OCI-LY3 (cell line): ENCODE measurements around the gene ZBTB7C.

Experiments used
- H2AFZ ChIP-seq: fragments of 200-600, 300-600 bp; shearing (Covaris generic); 2 replicates; pipeline ENCODE4 v1.6.0; 2014; ENCODE audit warnings: antibody characterized with exemption, low read depth, low read length
- H3K27ac ChIP-seq: fragments of 200-600, 300-600 bp; sonication (generic); 2 replicates; pipeline ENCODE4 v1.5.1; 2014; ENCODE audit warnings: mild to moderate bottlenecking, low read length, moderate library complexity, mixed read lengths
- H3K27me3 ChIP-seq: fragments of 200-600, 300-600 bp; sonication (generic); 2 replicates; pipeline ENCODE4 v1.6.1; 2014; ENCODE audit warnings: low read depth, low read length, mixed read lengths
- H3K36me3 ChIP-seq: fragments of 200-600, 300-600 bp; sonication (generic); replicated peaks from 2 replicates; pipeline ENCODE3; 2014; ENCODE audit warnings: low read depth, low read length, mixed read lengths
- H3K4me1 ChIP-seq: fragments of 300-600, 200-600 bp; sonication (generic); 2 replicates; pipeline ENCODE4 v1.6.1; 2014; ENCODE audit warnings: low read length, mixed read lengths
- H3K4me2 ChIP-seq: fragments of 200-600, 300-600 bp; sonication (generic); 2 replicates; pipeline ENCODE4 v1.6.1; 2014; ENCODE audit warnings: low read length, mixed read lengths
- H3K4me3 ChIP-seq: fragments of 300-600, 200-600 bp; sonication (generic); 2 replicates; pipeline ENCODE4 v1.5.1; 2014; ENCODE audit warnings: antibody characterized with exemption, mild to moderate bottlenecking, low read length, moderate library complexity
- H3K79me2 ChIP-seq: fragments of 300-600, 200-600 bp; shearing (Covaris generic); 2 replicates; pipeline ENCODE4 v1.6.1; 2014; ENCODE audit warnings: mild to moderate bottlenecking, low read length, mixed read lengths
- H3K9ac ChIP-seq: fragments of 300-600, 200-600 bp; shearing (Covaris generic); 2 replicates; pipeline ENCODE4 v1.6.0; 2014; ENCODE audit warnings: mild to moderate bottlenecking, low read length, moderate library complexity
- H3K9me3 ChIP-seq: fragments of 200-600, 300-600 bp; shearing (Covaris generic); 2 replicates; pipeline ENCODE4 v1.6.1; 2014; ENCODE audit warnings: low read length, mixed read lengths; ENCODE audit not compliant: insufficient read depth
- H4K20me1 ChIP-seq: fragments of 200-600, 300-600 bp; sonication (generic); 2 replicates; pipeline ENCODE4 v1.6.1; 2016; ENCODE audit warnings: low read length, mixed read lengths; ENCODE audit not compliant: insufficient read depth
- CTCF ChIP-seq: fragments of 200-600, 300-600 bp; sonication (generic); IDR thresholded peaks from 2 replicates; pipeline ENCODE4 v1.5.1; 2014; ENCODE audit warnings: antibody characterized with exemption, low read length, low read depth
- EZH2phosphoT487 ChIP-seq: fragments of 200-600 bp; shearing (Covaris generic); IDR thresholded peaks from 2 replicates; pipeline ENCODE4 v1.6.1; 2018; ENCODE audit warnings: antibody characterized with exemption, mixed run types, low read depth

The ZBTB7C gene

DNA sequence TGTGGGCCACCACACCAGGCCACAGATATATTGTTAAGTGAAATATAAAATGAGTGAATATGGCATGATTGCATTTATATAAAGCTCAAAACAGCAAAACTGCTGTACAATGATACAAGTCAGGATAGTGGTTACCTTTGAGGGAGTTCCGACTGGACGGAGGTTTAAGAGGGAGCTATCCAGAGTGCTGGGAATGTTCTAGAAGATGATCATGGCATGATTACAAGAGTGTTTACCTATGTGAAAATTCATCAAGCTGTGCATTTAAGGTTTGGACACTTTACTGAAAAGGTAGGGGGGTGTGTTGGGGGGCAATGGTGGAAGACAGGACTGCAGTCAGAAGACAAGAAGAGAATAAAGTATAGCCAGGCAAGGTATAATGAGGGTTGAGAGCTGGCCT lies 201.4 kb downstream of the ZBTB7C start:
- Histone ChIP-seq H2AFZ (no peak overlapping the region), H3K9me3 (no peaks in the 10 kb centered on the region; the same call in 1 of the 2 replicates), H3K27me3 (peaks cover 57% of the 10 kb centered on the region), H3K79me2 (no peaks in the 10 kb centered on the region), H3K27ac (no peak overlapping the region), H3K4me1 (no peaks in the 10 kb centered on the region), H3K4me2 (no peak overlapping the region), H3K36me3 (no peaks in the 10 kb centered on the region), H3K4me3 (no peak overlapping the region), H4K20me1 (no peaks in the 10 kb centered on the region), H3K9ac (no peak overlapping the region)
- TF ChIP-seq EZH2phosphoT487 (no peak), CTCF (no peak)

DNA sequence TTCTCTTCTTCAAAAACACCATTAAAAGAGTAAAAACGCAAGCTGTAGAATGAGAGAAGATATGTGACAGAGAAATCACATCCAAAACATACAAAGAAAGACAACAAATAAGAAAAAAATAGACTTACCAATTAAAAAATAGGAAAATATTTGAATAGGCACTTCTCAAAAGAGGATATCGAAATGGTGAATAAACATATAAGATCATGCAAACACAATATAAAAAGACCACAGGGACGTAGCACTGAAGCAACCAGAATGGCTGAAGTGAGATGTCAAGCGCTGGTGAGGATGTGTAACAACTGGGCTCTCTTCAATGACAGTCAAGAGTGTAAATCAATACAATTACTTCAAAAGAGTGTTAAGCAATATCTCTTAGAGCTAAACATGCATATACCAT lies 202.3 kb downstream of the ZBTB7C start:
- Histone ChIP-seq H3K9me3 (no peaks in the 10 kb centered on the region; the same call in 1 of the 2 replicates), H3K9ac (no peak overlapping the region), H2AFZ (no peak overlapping the region), H3K4me3 (no peak overlapping the region), H3K4me1 (no peaks in the 10 kb centered on the region), H3K4me2 (no peak overlapping the region), H3K36me3 (no peaks in the 10 kb centered on the region), H4K20me1 (no peaks in the 10 kb centered on the region), H3K27ac (no peak overlapping the region), H3K27me3 (peaks cover 56% of the 10 kb centered on the region), H3K79me2 (no peaks in the 10 kb centered on the region)
- TF ChIP-seq EZH2phosphoT487 (no peak), CTCF (no peak)

DNA sequence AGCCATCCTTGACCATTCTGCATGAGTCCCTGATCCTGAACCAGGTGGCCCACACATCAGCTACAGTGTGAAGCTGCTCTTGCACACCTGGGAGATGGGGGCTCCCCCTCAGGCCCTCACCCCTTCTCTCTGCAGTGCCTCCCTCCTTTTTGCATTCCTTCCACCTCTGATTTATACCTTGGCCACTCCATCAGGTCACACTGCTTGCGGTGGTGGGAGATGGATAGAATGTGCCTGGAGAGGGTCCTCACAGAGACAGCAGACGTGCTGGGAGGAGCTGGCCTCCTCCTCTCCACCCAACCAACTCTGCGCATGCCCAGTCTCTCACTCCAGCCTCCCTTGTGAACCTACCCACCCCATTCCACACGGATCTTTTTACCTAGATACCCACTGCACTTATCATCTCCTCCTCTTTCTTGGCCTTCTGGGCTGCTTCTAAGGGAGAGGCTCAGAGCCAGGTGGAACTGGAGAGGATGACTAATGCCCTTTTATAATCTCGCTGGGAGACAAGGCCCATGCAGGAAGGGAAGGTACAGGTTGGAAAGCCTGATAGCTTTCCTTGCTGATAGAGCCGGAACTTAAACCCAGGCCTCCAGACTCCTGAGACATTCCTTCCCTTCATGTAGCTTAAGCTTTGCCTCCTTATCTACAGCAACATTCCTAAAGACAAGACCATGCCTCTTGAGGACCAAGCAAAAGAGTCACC lies 205.1 kb downstream of the ZBTB7C start:
- H3K9me3 ChIP-seq = no peaks in the 10 kb centered on the region
- no peak overlapping the region for H3K4me3 ChIP-seq
- H3K36me3 ChIP-seq = no peaks in the 10 kb centered on the region
- H3K79me2 ChIP-seq = no peaks in the 10 kb centered on the region
- TF ChIP-seq EZH2phosphoT487 (no peak), CTCF (no peak)
- no peak overlapping the region for H3K9ac ChIP-seq
- H3K27ac ChIP-seq = no peak overlapping the region
- no peak overlapping the region for H3K4me2 ChIP-seq
- H3K27me3 ChIP-seq = peaks cover 54% of the 10 kb centered on the region
- H2AFZ ChIP-seq = no peak overlapping the region
- H4K20me1 ChIP-seq = no peaks in the 10 kb centered on the region
- no peaks in the 10 kb centered on the region for H3K4me1 ChIP-seq

- Histone ChIP-seq H3K4me3 (no peak overlapping the region), H3K36me3 (no peaks in the 10 kb centered on the region), H3K9ac (no peak overlapping the region), H3K9me3 (no peaks in the 10 kb centered on the region), H3K4me1 (no peaks in the 10 kb centered on the region), H2AFZ (no peak overlapping the region), H3K27ac (no peak overlapping the region), H4K20me1 (no peaks in the 10 kb centered on the region), H3K4me2 (no peak overlapping the region), H3K79me2 (no peaks in the 10 kb centered on the region), H3K27me3 (peaks cover 54% of the 10 kb centered on the region)
- TF ChIP-seq EZH2phosphoT487 (no peak), CTCF (no peak)
These were observed 205.8 kb downstream of the ZBTB7C start for GRCh38 chr18:48203288-48203945.
